HepG2 (cell line): Measurements from ENCODE around the gene ACSF3. TPM values are rescaled to one million over a fixed set of nuclear protein-coding genes. Genes with fewer than 3 reads are reported as not detected.

Source experiments
- SIX1 ChIP-seq: sonication (generic); formaldehyde crosslinking; IDR thresholded peaks from 2 replicates; pipeline ENCODE4 v1.4.0; 2020; ENCODE audit warnings: missing genetic modification reagents, borderline replicate concordance
- ZBTB25 ChIP-seq: IDR thresholded peaks from 2 replicates; pipeline ENCODE4 v1.6.1; 2018; ENCODE audit warnings: missing genetic modification reagents
- ZBTB40 ChIP-seq, 2 experiments: fragments of 450-650 bp in 1 of 2; sonication (generic) in 1 of 2; formaldehyde crosslinking in 1 of 2; IDR thresholded peaks; 2 replicates each; pipeline versions ENCODE4 v1.6.1 to v1.8.0; 2016 to 2022; ENCODE audit warnings: antibody characterized with exemption in 1 of 2, mild to moderate bottlenecking in 1 of 2, missing genetic modification reagents in 1 of 2
- polyA plus RNA-seq, 8 experiments: library from polyadenylated mRNA; depleted of rRNA in 3 of 8; stranded (reverse) in 7 of 8; unstranded in 1 of 8; fragments of >200 nt; fragmentation: Illumina TruSeq in 4 of 8; extraction: Trizol in 4 of 8; gene quantifications; 2 replicates each; pipeline versions ENCODE4 v1.2.1 to v1.2.3, GENCODE V29; 2011 to 2016; ENCODE audit warnings: low read depth in 4 of 8, missing spikeins in 1 of 8, mixed read lengths in 1 of 8; ENCODE audit not compliant: insufficient read depth in 1 of 8
- total RNA-seq, 5 experiments: library from RNA; depleted of rRNA; stranded (reverse); fragments of >200 nt; fragmentation: Illumina TruSeq; extraction: Trizol; gene quantifications; 2 replicates each; pipeline ENCODE4 v1.2.3, GENCODE V29; 2016; ENCODE audit warnings: low read depth in 1 of 5
- TF ChIP-seq, protein P1 (sequence below): sonication (generic); formaldehyde crosslinking; IDR thresholded peaks from 2 replicates; pipeline ENCODE4 v1.4.0; 2020; ENCODE audit warnings: low read depth, mild to moderate bottlenecking, missing genetic modification reagents
- TF ChIP-seq, protein P2 (sequence below): conservative IDR thresholded peaks from 2 replicates; pipeline ENCODE4 v1.6.1; 2018; ENCODE audit warnings: missing genetic modification reagents
- TF ChIP-seq, protein P3 (sequence below): sonication (generic); formaldehyde crosslinking; IDR thresholded peaks from 2 replicates; pipeline ENCODE4 v1.9.0; 2021; ENCODE audit warnings: missing genetic modification reagents, mild to moderate bottlenecking, borderline replicate concordance

ACSF3 gene
- total and polyA plus RNA-seq, 2 of the 13 experiments (the other 11 are each of a cell fraction or from before 2014, with no cell fraction given) = 14.9 to 30.6 TPM

DNA sequence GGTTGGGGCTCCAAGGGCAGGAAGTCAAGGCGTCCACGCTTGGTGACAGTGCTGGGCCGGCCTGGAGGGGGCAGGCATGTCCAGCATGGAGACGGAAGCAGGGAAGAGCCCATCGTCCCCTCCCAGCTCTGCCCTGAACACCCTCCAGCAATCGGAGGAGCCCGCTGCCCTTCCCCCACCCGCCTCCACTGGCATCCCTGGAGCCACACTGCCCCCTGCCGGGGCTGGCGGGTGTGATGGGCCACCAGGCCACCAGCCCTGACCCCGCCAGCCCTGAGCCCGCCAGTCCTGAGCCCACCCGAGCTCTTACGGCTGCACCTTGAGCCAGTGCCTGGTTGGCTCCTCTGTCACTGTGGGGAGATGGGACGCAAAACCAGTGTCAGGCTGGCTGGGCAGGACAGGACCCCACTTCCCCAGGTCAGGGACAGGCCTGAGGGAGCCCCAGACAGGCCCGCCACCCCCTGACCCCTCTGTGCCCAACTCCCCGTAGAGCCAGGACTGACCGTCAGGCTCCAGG, 73.8 kb downstream of the ACSF3 start (continued):
- TF ChIP-seq SIX1 (CRISPR knock-in tag) = 0 out of 2 replicates have a peak, but pooled peaks have one; percentile 53
- TF ChIP-seq, protein P1, sequence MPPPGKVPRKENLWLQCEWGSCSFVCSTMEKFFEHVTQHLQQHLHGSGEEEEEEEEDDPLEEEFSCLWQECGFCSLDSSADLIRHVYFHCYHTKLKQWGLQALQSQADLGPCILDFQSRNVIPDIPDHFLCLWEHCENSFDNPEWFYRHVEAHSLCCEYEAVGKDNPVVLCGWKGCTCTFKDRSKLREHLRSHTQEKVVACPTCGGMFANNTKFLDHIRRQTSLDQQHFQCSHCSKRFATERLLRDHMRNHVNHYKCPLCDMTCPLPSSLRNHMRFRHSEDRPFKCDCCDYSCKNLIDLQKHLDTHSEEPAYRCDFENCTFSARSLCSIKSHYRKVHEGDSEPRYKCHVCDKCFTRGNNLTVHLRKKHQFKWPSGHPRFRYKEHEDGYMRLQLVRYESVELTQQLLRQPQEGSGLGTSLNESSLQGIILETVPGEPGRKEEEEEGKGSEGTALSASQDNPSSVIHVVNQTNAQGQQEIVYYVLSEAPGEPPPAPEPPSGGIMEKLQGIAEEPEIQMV (CRISPR knock-in tag) = 0 out of 2 replicates have a peak, but pooled peaks have one; percentile 87
- TF ChIP-seq ZBTB25 (CRISPR knock-in tag) = peak; percentile 65; the same call in 1 of the 2 replicates
- no peak for TF ChIP-seq ZBTB40 (IDR thresholded peaks at IDR 0.05)
- TF ChIP-seq ZBTB40 (CRISPR knock-in tag; IDR thresholded peaks at IDR 0.05) = no peak
- TF ChIP-seq, protein P2, sequence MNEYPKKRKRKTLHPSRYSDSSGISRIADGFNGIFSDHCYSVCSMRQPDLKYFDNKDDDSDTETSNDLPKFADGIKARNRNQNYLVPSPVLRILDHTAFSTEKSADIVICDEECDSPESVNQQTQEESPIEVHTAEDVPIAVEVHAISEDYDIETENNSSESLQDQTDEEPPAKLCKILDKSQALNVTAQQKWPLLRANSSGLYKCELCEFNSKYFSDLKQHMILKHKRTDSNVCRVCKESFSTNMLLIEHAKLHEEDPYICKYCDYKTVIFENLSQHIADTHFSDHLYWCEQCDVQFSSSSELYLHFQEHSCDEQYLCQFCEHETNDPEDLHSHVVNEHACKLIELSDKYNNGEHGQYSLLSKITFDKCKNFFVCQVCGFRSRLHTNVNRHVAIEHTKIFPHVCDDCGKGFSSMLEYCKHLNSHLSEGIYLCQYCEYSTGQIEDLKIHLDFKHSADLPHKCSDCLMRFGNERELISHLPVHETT (CRISPR knock-in tag) = peak; percentile 64; the same call in 1 of the 2 replicates
- TF ChIP-seq, protein P3, sequence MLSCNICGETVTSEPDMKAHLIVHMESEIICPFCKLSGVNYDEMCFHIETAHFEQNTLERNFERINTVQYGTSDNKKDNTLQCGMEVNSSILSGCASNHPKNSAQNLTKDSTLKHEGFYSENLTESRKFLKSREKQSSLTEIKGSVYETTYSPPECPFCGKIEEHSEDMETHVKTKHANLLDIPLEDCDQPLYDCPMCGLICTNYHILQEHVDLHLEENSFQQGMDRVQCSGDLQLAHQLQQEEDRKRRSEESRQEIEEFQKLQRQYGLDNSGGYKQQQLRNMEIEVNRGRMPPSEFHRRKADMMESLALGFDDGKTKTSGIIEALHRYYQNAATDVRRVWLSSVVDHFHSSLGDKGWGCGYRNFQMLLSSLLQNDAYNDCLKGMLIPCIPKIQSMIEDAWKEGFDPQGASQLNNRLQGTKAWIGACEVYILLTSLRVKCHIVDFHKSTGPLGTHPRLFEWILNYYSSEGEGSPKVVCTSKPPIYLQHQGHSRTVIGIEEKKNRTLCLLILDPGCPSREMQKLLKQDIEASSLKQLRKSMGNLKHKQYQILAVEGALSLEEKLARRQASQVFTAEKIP (CRISPR knock-in tag) = no peak
